ENCODE results near the gene TMEM141.
"Not testable (repeated sequence)": the region's sequence is repeated elsewhere in the genome, so short reads cannot be mapped to it uniquely, and the experiment has no call there.

The TMEM141 gene

DNA sequence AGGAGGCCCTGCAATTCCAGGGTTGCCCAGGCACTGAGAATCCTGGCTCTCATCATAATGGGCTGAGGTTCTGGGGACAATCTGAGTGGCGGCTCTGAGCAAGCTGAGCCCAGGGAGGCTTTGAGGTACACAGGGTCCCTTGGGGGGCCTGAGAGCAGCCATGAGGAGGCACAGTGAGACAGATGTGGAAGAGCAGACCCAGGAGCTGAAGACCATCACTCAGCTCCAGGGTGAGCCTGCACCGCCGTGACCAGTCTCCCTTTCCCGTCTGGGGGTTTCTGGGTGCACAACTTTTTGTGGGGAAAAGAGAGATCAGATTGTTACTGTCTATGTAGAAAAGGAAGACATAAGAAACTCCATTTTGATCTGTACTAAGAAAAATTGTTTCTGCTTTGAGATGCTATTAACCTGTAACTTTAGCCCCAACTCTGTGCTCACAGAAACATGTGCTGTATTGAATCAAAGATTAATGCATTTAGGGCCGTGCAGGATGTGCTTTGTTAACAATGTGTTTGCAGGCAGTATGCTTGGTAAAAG, 5.2 kb downstream of the TMEM141 start, which contains the start of gene CCDC183:
Gene CCDC183, plus strand, starts transcription at position 101 of the 537 bp plus-strand sequence. Its CDS starts 60 bp downstream, at position 161.
- no peak for DNase-seq

DNA sequence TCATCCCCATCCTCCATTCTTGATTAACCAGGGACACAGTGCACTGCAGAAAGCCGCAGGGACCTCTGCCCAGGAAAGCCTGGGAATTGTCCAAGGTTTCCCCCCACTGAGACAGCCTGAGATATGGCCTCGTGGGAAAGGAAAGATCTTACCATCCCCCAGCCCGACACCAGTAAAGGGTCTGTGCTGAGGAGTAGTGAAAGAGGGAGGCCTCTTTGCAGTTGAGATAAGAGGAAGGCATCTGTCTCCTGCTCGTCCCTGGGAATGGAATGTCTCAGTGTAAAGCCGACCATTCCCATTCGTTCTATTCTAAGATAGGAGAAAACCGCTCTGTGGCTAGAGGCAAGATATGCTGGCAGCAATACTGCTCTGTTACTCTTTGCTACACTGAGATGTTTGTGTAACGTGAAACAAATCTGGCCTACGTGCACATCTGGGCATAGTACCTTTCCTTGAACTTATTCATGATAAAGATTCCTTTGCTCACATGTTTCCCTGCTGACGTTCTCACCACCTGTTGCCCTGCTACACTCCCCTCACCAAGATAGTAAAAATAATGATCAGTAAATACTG, 5.7 kb downstream of the TMEM141 start:
- not testable (repeated sequence) for DNase-seq

DNA sequence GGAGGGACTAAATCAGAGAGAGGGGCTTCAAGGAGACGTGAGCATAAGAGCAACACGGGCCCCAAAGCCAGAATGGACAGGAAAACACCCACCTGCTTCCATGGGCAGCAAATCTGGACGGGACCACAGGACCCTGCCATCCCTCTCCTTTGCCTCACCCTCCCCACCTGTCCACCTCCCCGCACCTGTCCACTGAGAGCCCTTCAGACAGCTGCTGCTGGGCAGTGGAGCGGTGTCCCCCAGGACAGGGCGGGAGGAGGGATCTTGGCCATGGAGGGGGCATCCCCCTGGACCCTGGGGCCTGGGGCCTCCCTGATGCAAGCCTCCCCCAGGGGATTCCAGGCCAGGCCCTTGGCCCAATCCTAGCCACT, 7.5 kb downstream of the TMEM141 start:
- no peak for DNase-seq

DNA sequence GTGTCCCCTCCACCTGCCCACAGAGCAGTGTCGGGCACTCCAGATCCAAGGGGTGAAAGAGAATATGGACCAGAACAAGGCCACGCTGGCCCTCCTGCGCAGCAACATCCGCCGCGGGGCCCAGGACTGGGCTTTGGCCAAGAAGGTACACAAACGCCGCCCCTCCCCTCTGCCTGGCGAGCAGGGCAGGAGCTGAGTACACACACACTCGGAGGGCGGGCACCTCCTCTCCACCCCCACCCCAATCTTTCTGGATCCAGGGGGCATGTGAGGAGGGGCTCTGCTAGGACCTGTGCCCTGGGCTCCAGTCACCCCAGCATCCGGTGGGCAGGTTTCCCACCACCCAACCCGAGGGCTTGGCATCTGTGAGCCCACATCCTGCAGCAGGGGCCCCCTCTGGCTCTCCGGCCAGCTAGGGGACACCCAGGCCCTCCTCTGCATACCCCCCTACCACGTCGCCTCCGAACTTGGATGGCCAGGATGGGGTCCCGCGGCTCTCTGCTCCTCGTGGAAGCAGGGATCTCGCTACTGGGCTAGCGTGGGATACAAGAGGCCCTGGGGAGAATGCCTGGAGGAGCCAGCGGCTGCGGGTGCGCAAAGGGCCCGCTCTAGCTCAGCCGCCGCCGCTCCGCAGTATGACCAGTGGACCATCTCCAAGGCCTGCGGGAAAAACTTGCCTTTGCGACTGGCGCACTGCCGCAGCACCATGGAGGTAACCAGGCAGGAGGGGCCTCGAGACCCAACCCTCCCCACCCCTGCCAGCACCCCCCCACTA, 8.1 kb downstream of the TMEM141 start:
- DNase-seq = no peak

DNA sequence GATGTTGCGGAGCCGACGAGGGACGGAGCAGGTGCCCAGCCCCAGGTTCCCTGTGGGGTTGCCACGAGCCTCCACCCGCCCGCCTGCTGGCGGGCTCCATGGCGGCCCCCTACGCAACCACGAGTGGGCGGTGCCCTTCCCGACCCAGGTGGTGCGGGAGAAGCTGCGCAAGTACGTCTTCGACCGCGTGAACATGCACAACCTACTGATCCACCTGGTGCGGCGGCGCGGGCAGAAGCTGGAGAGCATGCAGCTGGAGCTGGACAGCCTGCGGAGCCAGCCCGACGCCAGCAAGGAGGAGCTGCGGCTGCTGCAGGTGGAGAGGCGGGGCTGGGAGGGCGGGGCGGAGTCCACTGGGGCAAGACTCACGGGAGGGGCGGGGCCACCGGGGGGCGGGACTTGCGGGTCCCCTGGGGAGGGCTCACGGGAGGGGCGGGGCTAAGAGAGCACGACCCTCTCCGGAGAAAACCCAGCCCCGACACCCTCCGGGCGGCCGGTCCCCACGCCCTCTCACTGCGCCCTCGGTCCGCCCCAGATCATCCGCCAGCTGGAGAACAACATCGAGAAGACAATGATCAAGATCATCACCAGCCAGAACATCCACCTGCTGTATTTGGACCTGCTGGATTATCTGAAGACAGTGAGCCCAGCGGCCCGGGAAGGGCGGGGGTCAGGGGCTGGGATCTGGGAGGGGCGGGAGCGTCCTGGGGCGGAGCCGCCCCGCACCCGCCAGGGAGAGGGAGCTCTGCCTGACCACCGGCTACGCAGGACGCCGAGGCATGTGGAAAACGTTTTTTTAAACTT, 8.9 kb downstream of the TMEM141 start:
- peak; percentile 88 for DNase-seq

DNA sequence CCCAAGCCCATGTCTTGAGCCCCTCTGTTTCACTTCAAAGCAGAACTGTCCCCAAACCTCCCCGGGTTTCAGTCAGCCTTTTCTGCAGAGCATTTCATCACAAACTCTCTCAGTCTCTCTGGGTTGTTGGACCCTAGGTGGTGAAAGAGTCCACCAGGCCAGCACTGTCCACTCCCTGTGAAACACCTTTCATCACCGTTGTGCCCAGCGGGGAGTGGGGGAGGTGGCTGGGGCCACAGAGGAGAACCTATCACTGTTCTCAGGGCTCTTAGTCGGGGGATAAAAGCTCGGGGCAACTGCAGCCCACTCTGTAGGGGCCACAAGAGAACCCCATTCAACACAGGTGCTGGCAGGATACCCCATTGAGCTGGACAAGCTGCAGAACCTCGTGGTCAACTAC, 11.2 kb downstream of the TMEM141 start:
- no peak for DNase-seq

DNA sequence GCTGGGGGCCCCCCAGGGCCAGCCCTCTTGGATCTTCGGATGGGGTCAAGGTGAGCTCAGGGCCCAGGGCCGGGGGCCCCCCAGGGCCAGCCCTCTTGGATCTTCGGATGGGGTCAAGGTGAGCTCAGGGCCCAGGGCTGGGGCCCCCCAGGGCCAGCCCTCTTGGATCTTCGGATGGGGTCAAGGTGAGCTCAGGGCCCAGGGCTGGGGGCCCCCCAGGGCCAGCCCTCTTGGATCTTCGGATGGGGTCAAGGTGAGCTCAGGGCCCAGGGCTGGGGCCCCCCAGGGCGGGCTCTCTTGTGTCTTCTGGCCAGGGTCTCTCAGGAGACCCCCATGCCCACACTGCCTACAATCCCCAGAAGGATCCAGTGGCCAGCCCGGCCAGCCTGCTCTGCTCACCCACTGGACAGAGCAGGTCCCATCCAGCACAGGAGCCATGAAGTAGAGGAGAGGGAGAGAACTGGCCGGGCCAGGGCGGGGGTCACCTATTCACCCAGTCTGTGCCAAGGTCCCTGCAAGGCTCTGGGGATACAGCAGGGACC, 11.9 kb downstream of the TMEM141 start:
- DNase-seq = not testable (repeated sequence)

DNA sequence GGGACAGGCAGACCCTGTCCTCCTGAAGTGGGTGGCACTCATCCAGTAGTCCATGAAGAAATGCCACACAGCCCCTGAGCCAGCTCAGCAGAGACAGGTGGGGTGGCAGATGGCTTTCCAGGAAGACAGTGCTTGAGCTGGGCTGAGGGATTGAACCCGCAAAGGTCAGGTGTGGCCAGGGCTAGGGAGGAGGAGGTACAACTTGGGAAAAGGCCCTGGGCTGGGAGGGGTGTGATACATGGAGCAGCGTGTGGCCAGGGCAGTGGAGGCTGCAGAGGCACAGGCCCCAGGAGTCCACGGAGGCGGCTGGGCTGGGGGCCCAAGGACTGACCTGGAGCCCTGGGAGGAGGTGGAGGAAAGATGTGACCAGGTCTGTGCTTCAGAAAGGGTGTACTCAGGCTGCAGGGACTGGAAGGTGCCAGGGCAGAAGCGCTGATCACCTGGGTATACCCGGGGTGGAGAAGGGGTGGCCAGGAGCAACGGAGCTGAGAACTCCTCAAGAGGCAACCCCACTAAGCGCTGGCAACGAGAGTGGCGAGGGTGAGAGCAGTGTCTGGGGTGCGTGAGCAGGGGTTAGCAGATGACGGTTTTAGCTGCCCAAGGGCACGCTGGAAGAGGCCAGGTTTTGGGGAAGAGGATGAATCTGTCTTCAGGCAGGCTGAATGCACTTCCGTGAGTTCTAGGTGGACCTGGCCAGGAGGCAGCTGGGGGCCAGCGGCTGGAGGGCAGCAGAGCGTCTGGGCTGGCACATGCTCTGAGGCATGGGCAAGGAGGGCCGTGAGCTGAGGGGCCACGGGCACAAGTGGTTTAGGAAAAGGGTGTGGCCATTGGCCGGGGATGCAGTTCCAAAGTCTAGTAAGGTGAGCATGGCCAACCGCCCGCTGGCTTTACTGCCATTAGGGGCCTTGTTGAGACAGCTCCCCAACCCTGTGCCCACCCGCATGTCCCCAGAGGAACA, 12.7 kb downstream of the TMEM141 start:
- no peak for DNase-seq

DNA sequence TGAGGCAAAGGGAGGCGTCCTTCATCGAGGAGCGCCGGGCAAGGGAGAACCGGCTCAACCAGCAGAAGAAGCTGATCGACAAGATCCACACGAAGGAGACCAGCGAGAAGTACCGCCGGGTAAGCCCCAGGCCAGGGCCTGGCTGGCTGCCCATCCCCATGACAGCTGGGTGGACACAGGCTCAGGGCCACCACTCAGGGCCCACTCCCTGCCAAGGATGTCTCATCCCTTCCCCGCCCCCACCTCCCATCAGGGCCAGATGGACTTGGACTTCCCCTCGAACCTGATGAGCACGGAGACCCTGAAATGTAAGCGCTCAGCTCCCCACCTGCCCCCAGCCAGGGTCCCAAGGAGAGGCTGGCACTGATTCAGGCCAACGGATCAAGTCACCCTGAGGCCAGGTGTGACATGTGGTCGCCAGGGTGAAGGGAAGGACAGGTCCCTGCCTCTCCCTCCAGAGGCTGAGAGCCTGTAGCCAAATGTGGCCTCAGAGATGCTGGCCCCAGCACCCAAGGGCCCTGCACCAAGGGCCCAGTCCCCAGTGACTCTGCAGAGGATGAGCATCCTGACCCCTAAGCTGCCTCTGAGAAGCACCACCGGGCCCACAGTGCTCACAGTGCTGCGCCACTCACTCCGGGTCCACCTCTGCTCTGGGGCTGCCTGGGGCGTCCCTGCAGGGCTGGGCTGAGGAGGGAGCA, 13.5 kb downstream of the TMEM141 start:
- DNase-seq = no peak

DNA sequence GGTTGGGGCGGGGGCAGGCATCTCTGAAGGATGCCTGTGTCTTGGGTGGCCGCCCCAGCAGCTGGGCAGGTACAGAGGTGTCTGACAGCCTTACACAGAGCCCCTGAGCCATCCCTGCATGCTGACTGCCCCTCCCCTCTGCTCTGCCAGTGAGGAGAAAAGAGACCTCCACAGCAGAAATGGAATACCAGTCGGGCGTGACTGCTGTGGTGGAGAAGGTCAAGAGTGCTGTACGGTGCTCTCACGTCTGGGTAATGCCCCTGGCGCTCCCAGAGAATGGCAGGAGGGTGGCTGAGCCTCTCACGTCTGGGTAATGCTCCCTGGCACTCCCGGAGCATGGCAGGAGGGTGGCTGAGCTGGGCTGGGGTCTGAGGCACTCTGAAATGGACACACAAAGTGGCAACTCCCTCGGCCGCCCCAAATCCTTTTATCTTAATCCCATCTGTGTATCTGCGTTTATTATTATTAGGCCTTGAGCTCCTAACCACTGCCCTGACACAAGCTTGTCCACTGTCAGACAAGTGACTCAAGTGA, 14.1 kb downstream of the TMEM141 start:
- DNase-seq = no peak

DNA sequence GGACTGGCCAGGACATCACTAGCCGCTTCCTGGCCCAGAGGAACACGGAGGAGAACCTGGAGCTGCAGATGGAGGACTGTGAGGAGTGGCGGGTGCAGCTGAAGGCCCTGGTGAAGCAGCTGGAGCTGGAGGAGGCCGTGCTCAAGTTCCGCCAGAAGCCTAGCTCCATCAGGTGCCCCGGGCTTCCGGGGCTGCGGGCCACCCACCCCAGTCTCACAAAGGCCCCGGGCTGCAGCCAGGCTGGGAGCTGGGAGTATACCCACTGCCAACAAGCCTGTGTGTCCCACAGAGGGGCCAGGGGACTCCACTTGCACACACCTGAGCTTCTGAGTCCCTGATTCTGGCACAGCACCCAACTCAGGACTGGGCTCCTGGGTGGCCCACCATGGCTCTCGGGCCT, 14.9 kb downstream of the TMEM141 start:
- no peak for DNase-seq

DNA sequence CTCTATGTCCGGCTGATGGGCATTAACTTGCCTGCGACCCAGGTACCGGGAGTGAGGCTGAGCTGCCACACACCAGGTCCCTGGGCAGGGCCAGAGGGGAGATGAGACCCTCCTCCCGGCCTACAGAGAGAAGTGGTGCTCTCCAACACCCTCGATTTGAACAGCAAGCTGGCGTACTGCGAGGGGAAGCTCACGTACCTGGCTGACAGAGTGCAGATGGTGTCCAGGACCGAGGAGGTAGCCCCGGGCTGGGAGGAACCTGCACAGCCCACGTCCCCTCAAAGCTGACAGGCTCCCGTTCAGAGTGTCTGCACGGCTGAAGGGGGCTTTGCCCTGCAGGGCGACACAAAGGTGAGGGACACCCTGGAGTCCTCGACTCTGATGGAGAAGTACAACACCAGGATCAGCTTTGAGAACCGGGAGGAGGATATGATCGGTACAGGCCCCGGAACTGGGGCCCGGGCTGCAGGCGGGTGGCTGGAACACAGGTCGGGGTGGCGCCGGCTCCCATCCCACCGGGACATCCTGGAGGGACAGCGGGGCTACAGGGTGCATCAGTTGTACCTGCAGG, 15.6 kb downstream of the TMEM141 start:
- no peak for DNase-seq

DNA sequence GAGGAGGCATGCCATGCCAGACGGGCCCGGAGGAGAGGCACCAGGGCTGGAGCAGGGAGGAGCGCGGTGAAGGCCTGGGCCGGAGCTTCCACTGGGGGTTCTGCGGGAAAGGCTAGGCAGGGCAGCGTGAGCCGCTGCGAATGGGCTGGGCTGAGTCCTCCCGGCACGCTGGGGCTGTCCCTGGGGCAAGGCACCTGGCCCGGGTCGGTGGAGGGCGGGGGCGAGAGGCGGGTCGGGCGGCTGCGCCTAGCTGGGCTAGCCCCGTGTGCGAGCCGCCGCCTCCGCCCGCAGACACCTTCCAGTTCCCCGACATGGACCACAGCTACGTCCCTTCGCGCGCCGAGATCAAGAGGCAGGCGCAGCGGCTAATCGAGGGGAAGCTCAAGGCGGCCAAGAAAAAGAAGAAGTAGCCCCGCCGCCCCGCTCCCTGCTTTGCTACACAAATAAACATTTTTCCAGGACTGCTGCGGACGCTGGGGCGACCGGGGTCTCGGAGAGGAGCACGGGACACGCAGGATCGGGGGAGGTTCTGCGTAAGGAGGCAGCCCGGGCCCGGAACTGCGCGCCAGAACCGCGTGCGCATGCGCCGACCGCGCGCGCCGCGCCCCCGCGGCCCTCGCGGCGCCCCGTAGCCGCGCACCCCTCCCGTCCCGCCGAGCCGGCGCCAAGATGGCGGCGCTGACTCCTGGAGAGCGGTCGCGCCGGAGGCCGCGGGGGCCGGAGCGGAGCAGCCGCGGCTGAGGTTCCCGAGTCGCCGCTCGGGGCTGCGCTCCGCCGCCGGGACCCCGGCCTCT, 16.3 kb downstream of the TMEM141 start, which contains the start of gene RABL6:
Gene RABL6, plus strand, starts transcription at position 668 of the 794 bp plus-strand sequence. CDS start 249 bp downstream, outside the sequence.
- DNase-seq = peak; percentile 88

DNA sequence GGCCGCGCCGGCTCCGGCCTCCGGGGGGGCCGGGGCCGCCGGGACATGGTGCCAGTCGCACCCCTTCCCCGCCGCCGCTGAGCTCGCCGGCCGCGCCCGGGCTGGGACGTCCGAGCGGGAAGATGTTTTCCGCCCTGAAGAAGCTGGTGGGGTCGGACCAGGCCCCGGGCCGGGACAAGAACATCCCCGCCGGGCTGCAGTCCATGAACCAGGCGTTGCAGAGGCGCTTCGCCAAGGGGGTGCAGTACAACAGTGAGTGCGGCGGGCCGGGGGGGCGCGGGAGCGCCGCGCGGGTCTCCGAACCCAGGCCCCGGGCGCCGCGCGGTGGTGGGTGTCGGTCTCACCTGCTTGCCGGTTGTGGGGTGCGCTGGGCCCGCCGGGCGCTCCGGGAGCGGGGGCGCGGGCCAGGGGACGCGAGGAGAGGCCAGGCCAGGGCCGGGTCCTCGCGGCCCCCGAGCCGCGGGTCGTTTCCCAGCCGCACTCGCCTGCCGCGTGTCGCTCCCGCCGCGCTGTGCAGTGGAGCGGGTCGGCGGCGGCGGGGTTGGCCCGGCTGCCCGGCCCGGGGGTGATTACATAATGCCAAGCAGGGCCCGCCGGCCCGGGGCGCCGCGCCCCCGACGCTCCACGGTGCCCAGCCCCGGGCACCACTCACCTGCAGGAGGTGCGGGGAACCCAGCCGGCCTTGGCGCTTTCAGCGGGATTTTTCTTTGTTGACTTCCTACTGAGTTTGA, 17.1 kb downstream of the TMEM141 start:
- DNase-seq = peak; percentile 40

DNA sequence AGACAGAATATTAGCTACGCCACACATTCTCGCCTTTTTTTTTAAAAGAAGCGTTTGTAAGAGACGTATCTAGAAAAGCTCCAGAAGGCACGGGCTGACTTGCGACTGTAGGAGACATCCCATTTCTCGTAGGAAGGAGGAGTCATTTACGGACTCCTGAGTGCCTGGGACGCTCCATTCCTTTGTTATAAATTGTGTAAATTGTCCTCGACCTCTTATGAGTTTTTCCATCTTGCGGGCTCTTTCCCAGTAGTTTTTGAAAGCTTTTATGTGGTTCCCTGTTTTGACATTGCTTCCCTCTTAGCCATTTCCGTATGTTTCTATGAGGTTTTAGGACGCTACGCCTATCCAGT, 17.6 kb downstream of the TMEM141 start:
- DNase-seq = no peak

DNA sequence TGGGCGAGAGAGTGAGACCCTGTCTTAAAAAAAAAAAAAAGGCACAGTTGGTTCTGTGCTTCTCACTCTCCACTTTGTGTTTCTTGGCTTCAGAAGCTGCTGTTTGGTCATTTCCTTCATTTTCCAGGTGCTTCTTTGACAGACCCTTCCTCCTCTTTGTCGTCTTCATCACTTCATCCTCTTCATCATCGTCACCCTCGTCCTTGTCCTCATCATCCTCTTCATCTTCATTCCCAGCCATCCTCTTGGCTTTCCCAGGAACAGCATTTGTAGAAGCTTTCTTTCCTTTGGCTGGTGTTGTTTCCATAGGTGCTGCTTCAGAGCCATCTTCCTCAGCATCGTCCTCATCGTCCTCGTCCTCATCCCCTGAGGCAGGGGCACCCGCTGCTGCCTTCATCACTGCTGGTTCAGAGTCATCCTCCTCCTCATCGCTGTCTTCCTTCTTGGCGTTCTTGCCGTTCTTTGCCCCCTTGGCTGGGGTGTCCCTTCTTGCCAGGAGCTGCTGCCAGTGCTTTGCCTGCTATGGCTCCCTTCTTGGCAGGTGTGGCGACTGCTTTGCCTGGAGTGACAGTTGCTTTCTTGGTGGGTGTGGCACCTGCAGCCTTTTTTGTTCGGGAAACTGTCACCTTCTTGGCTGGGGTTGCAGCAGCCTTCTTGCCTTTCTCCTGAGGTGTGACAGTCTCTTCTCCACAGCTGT, 23.7 kb downstream of the TMEM141 start:
- no peak for DNase-seq

DNA sequence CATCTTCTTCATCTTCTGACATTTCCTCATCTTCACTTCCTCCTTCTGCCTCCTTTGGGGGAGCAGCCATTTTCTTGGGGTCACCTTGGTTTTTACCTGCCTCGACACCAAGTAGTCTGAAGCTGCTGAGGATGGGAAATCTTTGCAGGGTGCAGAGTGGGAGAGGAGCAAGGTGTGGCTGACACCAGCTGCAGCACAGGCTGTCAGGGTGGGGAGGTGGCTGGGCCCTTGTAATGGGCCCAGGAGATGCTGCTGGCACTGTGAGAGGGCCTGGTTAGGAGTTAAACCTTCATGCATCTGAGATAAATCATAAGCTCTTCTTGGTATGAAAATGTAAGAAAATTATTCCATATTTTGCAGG, 24.3 kb downstream of the TMEM141 start:
- DNase-seq = no peak

All from activated CD4-positive, alpha-beta T cell treated with anti-CD3 and anti-CD28 coated beads, Interleukin-2, Interleukin-6, amounts not matched to agents 100 ng/mL and 50 ng/mL, durations not matched to agents 16 hours and 8 hours (primary cell).